ENCODE measurements around the gene TPP2. TPM values are rescaled to one million over a fixed set of nuclear protein-coding genes. Genes with fewer than 3 reads are reported as not detected.

TPP2 gene
- total and polyA plus RNA-seq, 10 donors = 19.5 to 95.5 (median 55.1) TPM

GRCh38 chr13:102670130-102670529 is 73.3 kb downstream of the TPP2 start:
- TF ChIP-seq POLR2AphosphoS5 (IDR thresholded peaks at IDR 0.05) = no peak
- TF ChIP-seq CTCF (IDR thresholded peaks at IDR 0.05 in 8 of 11, conservative IDR thresholded peaks at IDR 0.05 in 3 of 11) = no peak
- TF ChIP-seq POLR2A (IDR thresholded peaks at IDR 0.05) = no peak
- Histone ChIP-seq H3K27me3 (replicated peaks in 1 of 7) (no peaks in the 10 kb centered on the region), H3K27ac (no peak overlapping the region), H3K4me1 (no peaks in the 10 kb centered on the region), H3K4me3 (no peak overlapping the region), H3K9me3 (peaks cover 0 to 32% (median 12%) of the 10 kb centered on the region in 8 donors), H3K36me3 (peaks cover 8 to 100% (median 74%) of the 10 kb centered on the region in 6 donors)
- DNase-seq = no peak
- WGBS, 5 donors = 59 to 90% (median 70%) methylated on average over 5 of the region's 5 CpGs
- intact Hi-C loops (cut with DNase I; ENCODE audit: low total_unique reads) = no loop called here

GRCh38 chr13:102675115-102675514 is 78.3 kb downstream of the TPP2 start:
- Histone ChIP-seq H3K36me3 (peaks cover 5 to 100% (median 65%) of the 10 kb centered on the region in 6 donors), H3K4me1 (peaks cover 0 to 2% (median 0%) of the 10 kb centered on the region in 6 donors), H3K27me3 (replicated peaks in 1 of 7) (no peaks in the 10 kb centered on the region), H3K27ac (no peak overlapping the region), H3K4me3 (no peak overlapping the region), H3K9me3 (peaks cover 0 to 10% (median 7%) of the 10 kb centered on the region in 8 donors)
- DNase-seq = no peak
- WGBS, 5 donors = 87 to 96% (median 90%) methylated on average over 3 of the region's 3 CpGs
- no peak for TF ChIP-seq POLR2AphosphoS5 (IDR thresholded peaks at IDR 0.05)
- TF ChIP-seq CTCF (IDR thresholded peaks at IDR 0.05 in 8 of 11, conservative IDR thresholded peaks at IDR 0.05 in 3 of 11) = no peak
- TF ChIP-seq POLR2A (IDR thresholded peaks at IDR 0.05) = no peak
- intact Hi-C loops (cut with DNase I; ENCODE audit: low total_unique reads) = no loop called here

GRCh38 chr13:102677122-102677521 is 80.3 kb downstream of the TPP2 start:
- H3K27ac ChIP-seq = no peak overlapping the region
- H3K4me1 ChIP-seq = peaks cover 0 to 12% (median 8%) of the 10 kb centered on the region in 6 donors
- peaks cover 5 to 84% (median 52%) of the 10 kb centered on the region in 6 donors for H3K36me3 ChIP-seq
- 94 to 98% (median 95%) methylated on average over 4 of the region's 4 CpGs for whole genome bisulfite sequencing, 5 donors
- intact Hi-C loops (cut with DNase I; ENCODE audit: low total_unique reads) = no loop called here
- H3K4me3 ChIP-seq = no peak overlapping the region
- no peak for TF ChIP-seq POLR2A (IDR thresholded peaks at IDR 0.05)
- no peak for TF ChIP-seq POLR2AphosphoS5 (IDR thresholded peaks at IDR 0.05)
- no peak for TF ChIP-seq CTCF (IDR thresholded peaks at IDR 0.05 in 8 of 11, conservative IDR thresholded peaks at IDR 0.05 in 3 of 11)
- no peak for DNase-seq
- H3K9me3 ChIP-seq = peaks cover 0 to 5% (median 0%) of the 10 kb centered on the region in 8 donors
- no peaks in the 10 kb centered on the region for H3K27me3 ChIP-seq (replicated peaks in 1 of 7)

- no peak for DNase-seq
- peaks cover 0 to 7% (median 0%) of the 10 kb centered on the region in 8 donors for H3K9me3 ChIP-seq
- intact Hi-C loops (cut with DNase I; ENCODE audit: low total_unique reads) = no loop called here
- H3K4me1 ChIP-seq = peaks cover 0 to 12% (median 8%) of the 10 kb centered on the region in 6 donors
- no peak overlapping the region for H3K27ac ChIP-seq
- 89 to 92% (median 90%) methylated on average over 5 of the region's 5 CpGs for WGBS, 5 donors
- H3K4me3 ChIP-seq = no peak overlapping the region
- TF ChIP-seq CTCF (IDR thresholded peaks at IDR 0.05 in 8 of 11, conservative IDR thresholded peaks at IDR 0.05 in 3 of 11) (no peak), POLR2A (IDR thresholded peaks at IDR 0.05) (no peak), POLR2AphosphoS5 (IDR thresholded peaks at IDR 0.05) (no peak)
- H3K36me3 ChIP-seq = peaks cover 5 to 70% (median 44%) of the 10 kb centered on the region in 6 donors
- H3K27me3 ChIP-seq (replicated peaks in 1 of 7) = no peaks in the 10 kb centered on the region
These were observed 81.7 kb downstream of the TPP2 start for GRCh38 chr13:102678339-102679107.
